GM21825 (cell line): ENCODE measurements around the gene RANBP1.

ENCODE experiments used
- ATAC-seq: cut with Tn5 transposase; IDR thresholded peaks from one replicate; pipeline ENCODE4 v1.9.1; 2021; ENCODE audit warnings: mild to moderate bottlenecking, moderate library complexity; ENCODE audit not compliant: unreplicated experiment

Gene RANBP1

DNA sequence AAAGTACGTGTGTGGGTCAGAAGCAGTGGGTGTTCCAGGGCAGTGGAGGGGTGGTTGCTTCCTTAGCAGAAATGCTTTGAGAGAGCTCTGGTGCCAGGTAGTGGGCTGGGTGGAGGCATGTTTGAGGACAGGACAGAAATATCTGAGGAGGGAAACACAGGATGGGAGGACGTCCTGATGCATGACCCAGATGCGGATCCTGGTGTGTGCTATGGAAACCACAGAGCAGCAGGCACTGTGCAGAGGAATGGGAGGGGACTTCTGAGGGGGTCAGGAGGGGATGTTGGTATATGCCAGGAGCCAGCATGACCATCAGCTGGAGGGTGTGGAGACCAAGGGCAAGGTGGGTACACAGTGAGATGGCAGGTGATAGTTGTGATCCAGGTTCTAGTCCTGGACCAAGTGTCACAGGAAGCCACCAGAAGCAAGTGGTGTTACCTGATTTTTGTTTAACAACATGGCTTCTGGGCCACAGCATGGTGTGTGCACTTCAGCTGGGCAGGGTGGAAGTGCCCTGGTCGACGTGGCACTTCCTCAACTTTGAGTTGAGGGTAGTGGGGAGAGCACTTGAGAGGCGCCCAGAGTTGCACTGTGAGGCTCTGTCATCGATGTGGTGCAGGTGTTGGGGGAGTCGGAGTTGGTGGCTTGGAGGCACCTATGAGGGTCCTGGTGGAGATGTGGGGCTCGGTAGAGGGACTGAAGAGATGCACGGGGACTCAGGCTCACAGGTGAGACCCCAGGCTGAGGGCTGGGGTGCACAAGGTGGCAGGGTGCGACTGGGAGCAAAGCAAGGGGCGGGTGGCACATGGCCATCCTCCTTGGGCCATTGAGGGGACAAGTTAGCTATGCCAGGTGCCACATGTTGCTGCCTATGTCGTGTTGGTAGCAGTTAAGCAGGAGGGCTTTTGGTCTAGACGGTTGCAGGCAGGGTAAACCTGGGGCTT lies 28.3 kb upstream of the RANBP1 start:
- no peak for ATAC-seq

DNA sequence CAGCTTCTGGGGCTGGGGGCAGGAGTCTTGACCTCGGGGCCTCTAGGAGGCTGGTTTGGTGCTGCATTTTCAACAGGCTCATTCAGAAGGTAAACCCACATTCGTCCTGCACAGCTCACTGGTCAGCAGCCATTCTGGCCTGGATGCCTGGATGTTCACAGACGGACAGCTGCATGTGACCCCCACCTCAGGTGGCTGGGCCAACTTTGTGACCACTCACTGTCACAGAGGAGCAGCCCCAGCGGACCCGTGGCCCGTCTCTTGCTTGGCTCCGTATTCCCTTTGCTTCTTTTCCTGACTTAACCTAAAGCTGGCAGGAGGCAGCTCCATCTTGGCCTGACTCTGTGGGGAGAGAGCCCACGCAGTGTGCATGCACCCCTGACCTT lies 27.6 kb upstream of the RANBP1 start:
- no peak for ATAC-seq

DNA sequence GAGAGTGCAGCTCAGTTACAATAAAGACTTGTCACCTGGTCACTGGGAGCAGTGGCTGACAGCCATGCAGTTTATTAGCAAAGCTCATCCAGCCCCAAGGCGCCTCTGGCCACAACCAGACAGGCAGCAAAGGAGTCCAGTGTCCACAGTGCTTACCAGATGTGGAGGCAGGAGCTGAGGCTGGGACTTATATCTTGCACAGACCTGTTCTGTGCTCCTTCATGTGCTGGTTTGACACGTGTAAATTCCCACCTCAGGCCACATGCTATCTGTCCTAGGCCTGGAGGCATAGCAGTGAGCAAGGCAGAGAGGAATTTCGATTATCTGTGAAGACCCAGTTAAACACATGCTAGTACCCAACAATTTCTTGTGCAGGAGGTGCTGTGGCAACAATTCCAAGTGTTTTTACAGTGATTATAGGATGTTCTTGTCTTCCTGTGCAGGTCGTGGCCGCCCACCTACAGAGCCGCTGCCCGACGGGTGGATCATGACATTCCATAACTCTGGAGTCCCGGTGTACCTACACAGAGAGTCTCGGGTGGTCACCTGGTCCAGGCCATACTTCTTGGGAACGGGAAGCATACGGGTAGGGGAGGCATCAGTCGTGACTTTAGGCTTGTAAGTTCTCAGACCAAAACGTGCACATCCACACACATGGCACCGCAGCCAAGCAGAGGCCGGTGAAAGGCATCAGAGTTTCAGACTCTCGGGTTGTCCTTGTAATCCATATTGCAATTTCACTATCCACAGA lies 26.5 kb upstream of the RANBP1 start:
- ATAC-seq: no peak

DNA sequence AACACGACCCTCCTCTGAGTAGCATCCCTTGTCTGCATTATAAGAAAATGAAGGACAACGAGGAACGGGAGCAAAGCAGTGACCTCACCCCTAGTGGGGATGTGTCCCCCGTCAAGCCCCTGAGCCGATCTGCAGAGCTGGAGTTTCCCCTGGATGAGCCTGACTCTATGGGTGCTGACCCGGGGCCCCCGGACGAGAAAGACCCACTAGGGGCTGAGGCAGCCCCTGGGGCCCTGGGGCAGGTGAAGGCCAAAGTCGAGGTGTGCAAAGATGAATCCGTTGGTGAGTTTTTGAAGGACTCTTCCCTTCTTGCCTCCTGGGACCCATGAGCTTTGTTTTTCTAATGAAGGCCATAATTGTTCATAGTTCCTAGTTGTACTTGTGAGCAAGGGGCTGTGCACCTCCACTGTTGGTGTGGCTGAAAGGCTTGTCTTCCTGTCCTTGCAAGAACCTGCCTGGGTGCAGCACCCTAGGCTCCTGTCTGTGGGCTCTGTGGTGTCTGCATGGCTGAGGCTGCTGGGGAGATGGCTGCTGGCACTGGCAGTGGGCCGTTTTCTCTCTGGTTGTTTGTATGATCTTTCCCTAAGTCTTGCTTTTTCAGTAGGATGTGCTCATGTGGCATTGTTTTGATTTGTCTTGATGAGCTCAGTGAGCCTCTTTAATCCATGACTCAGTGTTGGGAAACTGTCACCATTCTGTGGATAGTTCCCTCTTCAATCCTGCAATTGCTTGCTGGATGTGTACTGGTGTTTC lies 25.8 kb upstream of the RANBP1 start:
- ATAC-seq: no peak

DNA sequence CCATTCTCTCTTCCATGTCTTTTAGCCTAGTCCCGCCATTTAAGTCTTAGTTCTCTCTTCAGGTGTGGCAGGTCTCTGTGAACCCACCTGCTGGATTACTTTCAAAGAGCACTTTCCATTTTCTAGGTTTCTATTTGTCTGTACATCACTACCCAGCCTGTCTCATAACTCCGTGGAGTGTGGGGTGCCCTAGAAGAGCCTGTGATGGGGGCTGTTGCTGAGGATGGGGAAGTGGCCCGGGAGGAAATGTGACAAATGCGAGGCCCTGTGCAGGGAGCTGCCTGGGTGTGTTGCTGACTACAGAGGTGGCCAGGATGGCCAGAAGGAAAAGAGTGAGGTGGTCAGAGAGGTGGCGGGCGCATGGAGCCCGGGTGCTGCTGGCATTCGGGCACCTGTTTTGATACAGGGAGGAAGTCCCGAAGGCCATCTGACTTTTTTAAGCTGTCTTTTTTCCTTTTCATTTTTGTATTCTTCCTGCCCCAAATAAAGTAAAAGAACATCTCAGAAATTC lies 25.1 kb upstream of the RANBP1 start:
- no peak for ATAC-seq

DNA sequence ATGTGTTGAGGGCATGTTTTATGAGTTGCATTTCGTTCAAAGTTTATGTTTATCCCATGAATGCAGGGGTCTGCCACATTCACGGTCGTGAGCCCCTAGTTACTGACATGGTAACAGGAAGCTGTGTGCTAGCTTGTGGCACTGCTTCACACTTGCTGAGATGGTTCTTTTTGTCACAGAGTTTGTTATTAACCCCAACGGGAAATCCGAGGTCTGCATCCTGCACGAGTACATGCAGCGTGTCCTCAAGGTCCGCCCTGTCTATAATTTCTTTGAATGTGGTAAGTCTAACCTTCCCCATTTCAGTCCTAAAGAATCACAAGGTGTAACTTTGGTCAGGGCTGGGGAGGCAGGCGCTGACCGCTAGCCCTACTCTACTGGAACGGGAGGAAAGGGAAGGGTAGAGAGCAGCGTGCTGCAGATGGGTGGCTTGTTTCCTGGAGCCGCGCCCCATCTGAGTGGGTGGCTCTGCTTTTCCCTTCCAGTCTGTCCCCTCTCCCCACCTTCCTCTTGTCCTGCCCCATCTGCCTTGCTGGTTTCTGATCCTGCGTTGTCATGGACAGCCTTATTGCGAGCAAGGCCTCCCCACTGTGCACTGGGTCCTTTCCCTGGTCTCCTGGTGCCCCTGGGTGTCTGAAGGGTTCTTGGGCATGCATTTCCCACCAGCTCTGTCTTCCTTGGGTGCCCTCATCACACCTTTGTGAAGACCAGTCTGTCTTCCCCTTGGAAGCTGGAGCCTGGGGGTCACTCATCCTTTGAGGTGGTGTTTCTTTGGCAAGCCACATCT lies 24.0 kb upstream of the RANBP1 start:
- no peak for ATAC-seq

DNA sequence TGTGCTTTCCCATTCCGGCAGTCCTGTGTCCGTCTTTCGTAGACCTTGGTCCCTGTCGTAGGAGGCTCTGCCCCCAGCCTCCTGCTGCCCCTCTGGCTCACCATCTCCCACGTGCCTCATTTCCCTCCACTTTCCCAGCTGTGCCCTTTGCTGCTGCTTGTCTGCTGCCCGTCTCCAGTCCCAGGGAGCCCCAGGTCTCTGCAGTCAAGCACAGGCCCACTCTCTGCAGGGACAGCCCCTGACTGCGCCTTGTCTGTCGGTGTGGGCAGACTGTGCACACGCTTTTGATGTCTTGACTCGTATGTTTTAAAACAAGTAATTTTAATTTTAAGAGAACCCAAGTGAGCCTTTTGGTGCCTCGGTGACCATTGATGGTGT lies 23.4 kb upstream of the RANBP1 start:
- ATAC-seq: no peak

DNA sequence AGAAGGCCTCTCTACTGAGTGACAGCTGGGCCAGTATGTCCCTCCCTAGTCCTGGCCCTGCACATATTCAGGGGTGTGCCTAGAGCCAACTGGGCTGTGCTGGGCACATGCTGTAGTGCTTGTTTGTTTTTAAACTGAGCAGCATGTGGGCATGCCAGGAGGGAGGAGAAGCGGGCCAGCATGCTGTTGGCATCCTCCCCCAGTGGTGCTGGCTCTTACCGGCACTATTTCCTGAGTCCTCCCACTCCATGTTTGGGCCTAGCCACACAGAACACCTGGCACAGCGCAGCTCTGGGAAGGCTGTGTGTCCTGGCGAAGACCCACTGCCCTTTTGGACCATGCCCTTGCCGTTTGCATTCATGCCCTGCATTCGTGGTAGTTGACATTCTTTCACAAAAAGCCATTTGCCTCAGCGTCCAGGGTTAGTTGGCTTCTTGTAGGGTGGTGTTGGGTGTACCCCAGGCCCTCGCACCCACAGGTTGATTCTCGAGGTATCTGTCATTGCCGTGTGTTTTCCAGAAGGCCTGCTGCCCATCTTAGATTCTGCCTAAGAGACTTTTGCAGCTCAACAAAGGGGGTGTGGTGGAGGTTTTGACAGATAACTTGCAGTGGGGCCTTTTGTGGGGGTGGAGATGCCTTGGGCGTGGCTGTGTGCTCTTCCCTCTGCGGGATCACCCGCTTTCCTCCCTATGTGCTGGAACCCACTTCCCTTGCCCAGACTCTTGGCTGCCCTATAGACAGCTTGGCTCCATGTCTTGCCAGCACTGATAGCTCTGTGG lies 22.3 kb upstream of the RANBP1 start:
- ATAC-seq: no peak

DNA sequence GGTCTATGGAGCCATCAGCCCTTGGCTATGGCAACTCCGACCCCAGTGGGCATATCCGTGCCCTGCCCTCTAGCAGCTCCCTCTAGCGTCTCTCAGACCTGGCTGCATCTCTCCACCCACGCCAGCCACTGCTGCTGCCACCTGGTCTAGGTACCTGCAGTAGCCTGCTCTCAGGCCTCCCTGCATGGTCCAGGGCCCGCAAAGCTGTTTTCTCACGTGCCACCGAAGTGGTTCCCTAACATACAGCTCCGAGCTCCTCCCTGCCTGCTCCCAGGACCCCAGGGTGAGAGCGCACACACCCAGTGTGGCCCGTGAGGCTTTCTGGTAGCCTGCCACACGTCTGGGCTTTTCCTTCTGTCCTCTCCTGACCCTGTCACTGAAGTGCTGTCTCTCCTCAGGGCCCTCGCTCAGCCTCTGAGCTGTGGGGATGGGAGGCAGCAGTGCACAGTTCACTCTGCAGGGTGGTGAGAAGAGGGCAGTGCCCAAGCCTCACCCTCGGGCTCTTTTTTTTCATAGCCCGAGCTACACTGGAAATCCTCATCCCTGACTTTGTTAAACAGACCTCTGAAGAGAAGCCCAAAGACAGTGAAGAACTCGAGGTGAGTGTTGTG lies 21.6 kb upstream of the RANBP1 start:
- no peak for ATAC-seq

DNA sequence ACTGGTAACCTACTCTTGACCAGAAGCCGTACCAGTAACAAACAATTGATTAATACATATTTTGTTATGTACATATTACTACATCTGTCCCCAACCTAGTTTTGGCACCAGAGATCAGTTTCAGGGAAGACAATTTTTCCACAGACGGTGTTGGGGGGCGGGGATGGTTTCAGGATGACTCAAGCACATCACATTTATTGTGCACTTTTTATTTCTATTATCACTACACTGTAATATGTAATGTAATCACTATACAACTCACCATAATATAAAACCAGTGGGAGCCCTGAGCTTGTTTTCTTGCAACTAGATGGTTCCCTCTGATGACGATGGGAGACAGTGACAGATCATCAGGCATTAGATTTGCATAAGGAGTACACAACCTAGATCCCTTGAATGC lies 20.4 kb upstream of the RANBP1 start:
- no peak for ATAC-seq

DNA sequence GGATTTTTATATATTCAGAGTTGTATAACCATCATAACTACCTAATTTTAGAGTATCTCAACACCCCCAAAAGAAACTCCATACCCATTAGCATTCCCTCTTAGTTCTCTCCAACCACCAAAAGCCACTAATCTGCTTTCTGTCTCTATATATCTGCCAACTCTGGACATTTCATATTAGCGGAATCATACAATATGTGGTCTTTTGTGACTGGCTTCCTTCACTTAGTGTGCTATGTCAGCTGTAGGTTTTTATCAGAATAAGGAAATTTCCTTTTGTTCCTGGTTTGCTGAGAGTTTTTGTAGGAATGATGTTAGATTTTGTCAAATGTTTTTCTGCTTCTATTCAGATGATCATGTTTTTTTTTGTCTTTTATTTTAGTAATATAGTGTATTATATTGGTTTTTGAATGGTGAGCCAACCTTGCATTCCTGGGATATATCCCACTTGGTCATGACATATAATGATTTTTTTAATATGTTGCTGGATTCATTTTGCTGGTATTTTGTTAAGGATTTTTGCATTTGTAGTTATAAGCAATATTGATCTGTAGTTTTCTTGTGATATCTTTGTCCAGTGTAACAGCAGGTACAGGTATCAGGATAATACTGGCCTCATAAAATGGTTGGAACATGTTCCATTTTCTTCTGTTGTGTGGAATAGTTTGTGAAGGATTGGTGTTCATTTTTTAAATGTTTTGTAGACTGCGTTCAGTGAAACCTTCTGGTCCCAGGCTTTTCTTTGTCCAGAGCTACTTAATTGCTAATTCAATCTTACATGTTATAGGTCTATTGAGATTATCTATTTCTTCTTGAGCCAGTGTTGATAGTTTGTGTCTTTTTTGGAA lies 19.1 kb upstream of the RANBP1 start:
- ATAC-seq: no peak

DNA sequence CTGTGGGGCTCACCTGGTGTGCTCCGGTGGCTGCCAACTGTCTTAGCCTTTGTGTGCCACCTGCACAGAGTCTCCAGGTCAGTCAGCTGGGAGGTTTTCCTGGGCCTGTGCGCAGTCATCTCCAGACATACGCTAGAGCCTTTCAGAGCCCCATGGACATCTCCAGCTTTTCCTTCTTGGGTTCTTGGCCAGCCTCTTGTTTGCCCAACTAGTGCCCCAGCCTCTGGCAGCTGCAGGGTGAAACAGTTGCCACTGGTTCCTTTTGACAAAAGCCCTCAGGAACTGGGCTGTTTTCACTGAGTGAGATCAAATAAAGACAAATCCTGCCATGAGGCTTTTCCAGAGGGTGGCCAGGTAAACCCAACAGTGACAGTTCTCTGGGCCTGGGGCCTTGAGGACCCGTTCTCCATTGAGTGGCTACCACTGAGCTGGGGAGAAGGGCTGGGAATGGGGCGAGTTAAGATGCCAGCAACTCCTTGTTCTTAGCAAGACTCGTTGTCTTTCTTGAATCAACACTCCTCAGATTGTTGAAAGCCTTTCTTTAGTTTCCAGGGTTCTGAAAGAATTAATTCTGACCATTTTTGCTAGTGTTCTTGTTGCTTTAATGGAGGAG lies 16.7 kb upstream of the RANBP1 start:
- ATAC-seq: no peak

DNA sequence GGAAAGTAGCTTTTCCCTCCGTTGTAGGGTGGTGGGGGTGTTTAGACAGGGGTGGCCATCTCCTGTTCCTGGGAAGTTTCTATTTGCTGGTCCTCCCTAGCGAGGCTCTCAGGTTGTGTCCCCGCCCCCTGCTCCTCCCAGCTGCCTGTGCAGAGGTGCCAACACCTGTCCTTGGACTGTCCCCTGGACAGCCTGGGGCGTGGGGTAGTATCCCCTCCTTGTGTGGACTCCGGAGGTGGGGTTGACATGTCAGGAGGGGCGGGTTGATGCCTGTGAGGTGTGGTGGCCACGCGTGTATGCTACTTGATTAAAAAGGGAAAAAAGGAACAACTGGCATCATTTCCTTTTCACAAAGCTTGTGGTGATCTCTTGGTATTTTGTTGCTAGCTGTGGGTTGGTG lies 14.3 kb upstream of the RANBP1 start:
- no peak for ATAC-seq

DNA sequence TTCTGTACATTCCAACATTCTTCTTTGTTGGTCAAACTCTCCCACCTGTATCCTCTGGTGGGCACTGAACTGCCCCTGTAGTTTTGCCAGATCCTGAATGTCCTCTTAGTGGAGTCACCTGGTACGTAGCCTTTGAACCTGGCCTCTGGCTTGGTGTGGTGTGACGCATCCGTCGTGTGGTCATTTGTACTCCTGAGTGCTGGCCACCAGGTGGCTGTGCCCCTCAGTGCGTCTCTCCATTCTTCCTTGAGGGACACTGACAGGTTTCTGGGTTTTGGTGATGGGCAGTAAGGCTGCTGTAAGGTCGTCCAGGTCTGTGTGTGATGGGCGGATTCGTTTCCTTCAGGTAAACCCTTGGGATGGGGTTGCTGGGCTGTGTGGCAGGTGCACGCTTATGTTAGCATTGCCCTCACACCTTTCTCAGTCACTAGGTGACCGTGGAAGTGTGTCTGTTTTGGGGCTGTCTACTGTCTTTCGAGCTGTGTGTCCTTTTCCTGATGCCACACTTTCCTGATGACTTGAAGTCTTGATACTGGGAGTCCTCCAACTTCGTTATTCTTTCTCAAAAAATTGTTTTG lies 13.6 kb upstream of the RANBP1 start:
- no peak for ATAC-seq

DNA sequence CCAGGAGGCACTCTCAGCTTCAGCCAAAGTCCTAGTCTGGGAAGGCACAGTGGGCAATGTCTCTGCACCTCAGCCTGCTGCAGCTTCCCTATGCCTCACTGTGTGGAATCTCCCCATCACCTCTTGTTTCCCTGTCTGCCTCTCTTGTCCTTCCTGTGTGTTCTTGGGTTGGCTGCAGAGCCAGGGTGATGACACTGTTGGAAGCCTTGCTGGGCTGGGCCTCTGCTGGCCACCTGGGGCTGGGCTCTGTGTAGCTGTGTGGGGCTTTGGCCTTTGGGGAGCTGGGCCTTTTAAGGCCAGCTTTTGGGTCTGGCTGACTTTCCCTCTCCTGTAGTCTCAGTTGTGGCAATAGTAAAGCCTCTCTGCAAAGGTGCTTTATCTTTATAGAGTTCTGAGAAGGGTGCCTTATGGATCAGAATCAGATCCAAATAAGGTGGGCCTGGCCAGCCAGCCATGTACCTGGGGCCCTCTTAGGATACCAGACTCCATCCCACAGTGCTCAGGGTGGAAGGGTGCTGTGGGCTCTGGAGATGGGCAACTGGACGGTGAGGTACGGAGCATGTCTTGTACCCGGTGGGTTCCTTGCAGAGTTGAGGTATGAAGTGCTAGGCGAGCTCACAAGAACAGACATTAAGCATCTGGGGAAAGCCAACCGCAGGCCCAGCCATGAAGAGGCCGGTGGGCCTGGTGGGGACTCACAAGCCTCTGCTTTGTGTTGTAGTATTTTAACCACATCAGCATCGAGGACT lies 10.3 kb upstream of the RANBP1 start:
- ATAC-seq: no peak

DNA sequence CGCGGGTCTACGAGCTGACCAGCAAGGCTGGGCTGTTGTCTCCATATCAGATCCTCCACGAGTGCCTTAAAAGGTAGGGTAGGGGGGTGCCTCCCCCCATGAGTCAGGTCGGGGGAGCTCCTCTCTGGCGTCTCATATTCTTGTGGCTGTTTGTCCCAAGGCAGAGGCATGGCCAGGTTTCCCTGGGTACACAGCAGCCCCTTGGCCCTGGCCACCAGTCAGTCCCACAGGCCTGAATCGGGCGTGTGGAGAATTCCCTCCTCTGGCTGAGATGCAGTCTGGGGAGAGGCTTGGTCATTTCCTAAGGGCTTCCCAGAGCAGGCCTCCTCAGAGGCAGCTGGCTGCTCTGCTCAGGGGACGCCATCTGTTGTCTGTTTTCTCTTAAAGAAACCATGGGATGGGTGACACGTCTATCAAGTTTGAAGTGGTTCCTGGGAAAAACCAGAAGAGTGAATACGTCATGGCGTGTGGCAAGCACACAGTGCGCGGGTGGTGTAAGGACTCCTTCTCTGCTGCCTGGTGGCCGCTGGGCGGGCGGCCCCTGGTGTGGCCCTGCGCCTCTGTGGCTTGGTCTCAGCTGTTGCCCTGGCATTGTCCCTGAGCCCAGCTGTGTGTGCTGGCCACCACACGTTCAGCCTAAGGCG lies 9.6 kb upstream of the RANBP1 start:
- ATAC-seq: no peak
